Liver (tissue), 9 donors: ENCODE measurements around the gene FXYD4. TPM values are rescaled to one million over a fixed set of nuclear protein-coding genes. Genes with fewer than 3 reads are reported as not detected.

ENCODE experiments used
- DNase-seq: peaks from one replicate; pipeline ENCODE4 v3.0.0-alpha.2; 2017; ENCODE audit warnings: low spot score
- H3K27ac ChIP-seq, 2 donors: one replicate each; pipeline ENCODE4 v1.7.0; 2013; ENCODE audit warnings: inconsistent platforms in 2 of 2, low read length in 2 of 2, control low read depth in 1 of 2, low read depth in 1 of 2, mild to moderate bottlenecking in 1 of 2
- H3K27me3 ChIP-seq, 4 donors: one replicate each; pipeline versions ENCODE4 v1.6.1 to v1.7.0; 2013; ENCODE audit warnings: low read length in 3 of 4, inconsistent platforms in 1 of 4, mild to moderate bottlenecking in 1 of 4, moderate library complexity in 1 of 4; ENCODE audit not compliant: control insufficient read depth in 4 of 4, insufficient read depth in 4 of 4
- H3K36me3 ChIP-seq, 4 donors: one replicate each; pipeline versions ENCODE4 v1.6.1 to v1.7.0; 2013; ENCODE audit warnings: low read length in 3 of 4, mild to moderate bottlenecking in 3 of 4, low read depth in 1 of 4, moderate library complexity in 1 of 4; ENCODE audit not compliant: control insufficient read depth in 4 of 4, insufficient read depth in 3 of 4
- H3K4me1 ChIP-seq, 4 donors: one replicate each; pipeline versions ENCODE4 v1.6.1 to v1.7.0; 2013; ENCODE audit warnings: low read length in 3 of 4, mild to moderate bottlenecking in 3 of 4, moderate library complexity in 1 of 4; ENCODE audit not compliant: control insufficient read depth in 4 of 4, insufficient read depth in 4 of 4
- H3K4me3 ChIP-seq, 3 donors: one replicate each; pipeline versions ENCODE4 v1.6.1 to v1.7.0; 2013; ENCODE audit warnings: low read length in 3 of 3, control low read depth in 1 of 3, low read depth in 1 of 3, mild to moderate bottlenecking in 1 of 3
- H3K9ac ChIP-seq, 2 donors: one replicate each; pipeline ENCODE4 v1.7.0; 2013; ENCODE audit warnings: low read length in 2 of 2, mild to moderate bottlenecking in 2 of 2, moderate library complexity in 2 of 2, control low read depth in 1 of 2, low read depth in 1 of 2
- H3K9me3 ChIP-seq, 4 donors: one replicate each; pipeline versions ENCODE4 v1.6.1 to v1.7.0; 2013; ENCODE audit warnings: low read length in 3 of 4; ENCODE audit not compliant: control insufficient read depth in 4 of 4
- CTCF ChIP-seq: fragments of 150-350 bp; IDR thresholded peaks from 2 replicates; pipeline ENCODE4 v1.5.1; 2017; ENCODE audit warnings: improper control_type of control experiment, low read depth, low read length; ENCODE audit not compliant: missing input control
- EGR1 ChIP-seq, 2 donors: IDR thresholded peaks; 2 replicates each; pipeline ENCODE4 v1.6.1; 2016 to 2018; ENCODE audit warnings: antibody characterized with exemption in 2 of 2, low read depth in 2 of 2
- GABPA ChIP-seq, 2 donors: IDR thresholded peaks in 1 of 2; conservative IDR thresholded peaks in 1 of 2; 2 replicates each; pipeline ENCODE4 v1.6.1; 2016; ENCODE audit warnings: antibody characterized with exemption in 2 of 2, mild to moderate bottlenecking in 1 of 2, moderate library complexity in 1 of 2
- JUND ChIP-seq, 2 donors: IDR thresholded peaks; 2 replicates each; pipeline ENCODE4 v1.6.1; 2016; ENCODE audit warnings: antibody characterized with exemption in 2 of 2
- MAX ChIP-seq: IDR thresholded peaks from 2 replicates; pipeline ENCODE4 v1.6.1; 2016; ENCODE audit warnings: antibody characterized with exemption
- RAD21 ChIP-seq, 2 donors: IDR thresholded peaks; 2 replicates each; pipeline ENCODE4 v1.6.1; 2016; ENCODE audit warnings: antibody characterized with exemption in 2 of 2, mild to moderate bottlenecking in 2 of 2
- RXRA ChIP-seq, 2 donors: IDR thresholded peaks; 2 replicates each; pipeline ENCODE4 v1.6.1; 2017 to 2018; ENCODE audit warnings: antibody characterized with exemption in 2 of 2, mild to moderate bottlenecking in 1 of 2
- SP1 ChIP-seq: IDR thresholded peaks from 2 replicates; pipeline ENCODE4 v1.6.1; 2018; ENCODE audit warnings: antibody characterized with exemption, mild to moderate bottlenecking
- TAF1 ChIP-seq: conservative IDR thresholded peaks from 2 replicates; pipeline ENCODE4 v1.6.1; 2016; ENCODE audit warnings: antibody characterized with exemption, mild to moderate bottlenecking
- YY1 ChIP-seq: IDR thresholded peaks from 2 replicates; pipeline ENCODE4 v1.6.1; 2016; ENCODE audit warnings: antibody characterized with exemption, mild to moderate bottlenecking
- ZBTB33 ChIP-seq: IDR thresholded peaks from 2 replicates; pipeline ENCODE4 v1.6.1; 2016; ENCODE audit warnings: antibody characterized with exemption
- WGBS: extraction: QIAGEN DNeasy Blood & Tissue Kit; methylation state at CpG from one replicate; pipeline ENCODE4 v1.1.7; 2013; 5-methylcytosine and 5-hydroxymethylcytosine counted together
- polyA plus RNA-seq, 2 donors: library from polyadenylated mRNA; stranded (reverse) in 1 of 2; unstranded in 1 of 2; fragments of 200-250 nt in 1 of 2; fragments of >200 nt in 1 of 2; fragmentation: Nextera tagmentation in 1 of 2; extraction: Ambion mirVana in 1 of 2; gene quantifications; one replicate each; pipeline versions ENCODE4 v1.2.1 to v1.2.3, GENCODE V29; 2013 to 2015
- total RNA-seq, 2 donors: library from RNA; depleted of rRNA; stranded (reverse); fragments of >200 nt; gene quantifications; one replicate each; pipeline ENCODE4 v1.2.3, GENCODE V29; 2014
- donor health status: healthy.
- donor health status: healthy.
- donor health status: healthy.
- donor health status: healthy.
- donor health status: healthy.

FXYD4 gene
- total and polyA plus RNA-seq, 4 donors = not detected

GRCh38 chr10:43362191-43362839 lies 9.1 kb upstream of the FXYD4 start:
- H3K4me3 ChIP-seq = peak overlapping the region; percentile 38 to 58 (median 46)
- TF ChIP-seq RXRA (IDR thresholded peaks at IDR 0.05) (no peak), CTCF (no peak), RAD21 (IDR thresholded peaks at IDR 0.05) (peak; percentile 25 to 57), MAX (peak; percentile 32), SP1 (peak; percentile 58), GABPA (IDR thresholded peaks at IDR 0.05 in 1 of 2, conservative IDR thresholded peaks at IDR 0.05 in 1 of 2) (peak in 1 of 2 donors; percentile 38), TAF1 (no peak), EGR1 (IDR thresholded peaks at IDR 0.05; ENCODE audit: low read depth in 2 of 2) (no peak), YY1 (peak; percentile 34), JUND (IDR thresholded peaks at IDR 0.05) (no peak)
- peak overlapping the region in 1 of 2 donors; percentile 50 for H3K27ac ChIP-seq
- peaks cover 0 to 12% (median 4%) of the 10 kb centered on the region in 4 donors for H3K4me1 ChIP-seq
- no peaks in the 10 kb centered on the region for H3K9me3 ChIP-seq
- H3K9ac ChIP-seq = peak overlapping the region; percentile 42 to 49
- 7% methylated on average over 48 of the region's 48 CpGs for WGBS
- H3K36me3 ChIP-seq = no peaks in the 10 kb centered on the region
- H3K27me3 ChIP-seq = no peaks in the 10 kb centered on the region
- DNase-seq = peak; percentile 95

GRCh38 chr10:43365001-43365400 lies 6.4 kb upstream of the FXYD4 start:
- WGBS = 65% methylated on average over 3 of the region's 3 CpGs
- TF ChIP-seq ZBTB33 = no peak
- no peak for TF ChIP-seq TAF1
- Histone ChIP-seq H3K4me3 (no peak overlapping the region), H3K9ac (no peak overlapping the region), H3K9me3 (no peaks in the 10 kb centered on the region), H3K27me3 (no peaks in the 10 kb centered on the region), H3K36me3 (no peaks in the 10 kb centered on the region), H3K4me1 (peaks cover 0 to 12% (median 4%) of the 10 kb centered on the region in 4 donors), H3K27ac (no peak overlapping the region)
- no peak for DNase-seq

GRCh38 chr10:43369921-43370320 lies 1.5 kb upstream of the FXYD4 start:
- no peak overlapping the region for H3K4me3 ChIP-seq
- no peak for DNase-seq
- 95% methylated on average over 4 of the region's 4 CpGs for whole genome bisulfite sequencing
- H3K9ac ChIP-seq = no peak overlapping the region
- H3K4me1 ChIP-seq = no peaks in the 10 kb centered on the region
- TF ChIP-seq TAF1 (no peak), RAD21 (IDR thresholded peaks at IDR 0.05) (no peak), YY1 (no peak), ZBTB33 (no peak)
- H3K27ac ChIP-seq = no peak overlapping the region
- no peaks in the 10 kb centered on the region for H3K27me3 ChIP-seq
- H3K9me3 ChIP-seq = no peaks in the 10 kb centered on the region
- no peaks in the 10 kb centered on the region for H3K36me3 ChIP-seq
